NCI-H748 (cell line): ENCODE results near the gene METRN.
"Not testable (repeated sequence)": the region's sequence is repeated elsewhere in the genome, so short reads cannot be mapped to it uniquely, and the experiment has no call there.

Experiments used
- DNase-seq: peaks from one replicate; lab custom pipeline; 2025; ENCODE audit not compliant: unreplicated experiment; lab: John Stamatoyannopoulos, UW

Gene METRN

DNA sequence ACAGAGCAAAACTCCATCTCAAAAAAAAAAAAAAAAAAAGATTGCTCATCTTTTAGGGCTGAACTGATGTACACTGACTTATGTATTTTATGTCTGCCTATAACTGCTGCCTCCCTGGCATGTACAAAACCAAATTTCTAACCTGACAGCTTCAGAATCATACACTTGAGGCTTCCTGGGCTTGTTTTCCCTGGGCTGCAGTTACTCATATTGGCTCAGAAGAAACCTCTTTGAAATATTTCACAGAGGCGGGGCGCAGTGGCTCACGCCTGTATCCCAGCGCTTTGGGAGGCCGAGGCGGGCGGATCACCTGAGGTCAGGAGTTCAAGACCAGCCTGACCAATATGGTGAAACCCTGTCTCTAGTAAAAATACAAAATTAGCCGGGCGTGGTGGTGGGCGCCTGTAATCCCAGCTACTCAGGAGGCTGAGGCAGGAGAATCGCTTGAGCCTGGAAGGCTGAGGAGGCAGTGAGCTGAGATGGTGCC is 39.2 kb downstream of the METRN start:
- DNase-seq = not testable (repeated sequence)

DNA sequence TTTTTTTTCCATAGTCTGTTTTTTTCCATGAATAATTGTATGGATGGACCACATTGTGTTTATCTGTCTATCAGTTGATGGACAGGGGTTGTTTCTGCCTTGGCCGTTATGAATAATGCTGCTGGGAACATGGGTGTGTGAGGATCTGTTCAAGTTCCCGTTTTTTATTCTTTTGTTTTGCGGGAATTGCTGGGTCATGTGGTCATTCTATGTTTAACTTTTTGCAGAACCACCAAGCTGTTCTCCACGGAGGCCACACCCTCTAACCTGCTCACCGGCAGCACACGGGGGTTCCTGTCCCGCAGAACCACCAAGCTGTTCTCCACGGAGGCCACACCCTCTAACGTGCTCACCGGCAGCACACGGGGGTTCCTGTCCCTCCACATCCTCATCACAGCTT is 39.7 kb downstream of the METRN start:
- DNase-seq = no peak

- no peak for DNase-seq
Measured at GRCh38 chr16:756428-756827, 41.5 kb downstream of the METRN start.

DNA sequence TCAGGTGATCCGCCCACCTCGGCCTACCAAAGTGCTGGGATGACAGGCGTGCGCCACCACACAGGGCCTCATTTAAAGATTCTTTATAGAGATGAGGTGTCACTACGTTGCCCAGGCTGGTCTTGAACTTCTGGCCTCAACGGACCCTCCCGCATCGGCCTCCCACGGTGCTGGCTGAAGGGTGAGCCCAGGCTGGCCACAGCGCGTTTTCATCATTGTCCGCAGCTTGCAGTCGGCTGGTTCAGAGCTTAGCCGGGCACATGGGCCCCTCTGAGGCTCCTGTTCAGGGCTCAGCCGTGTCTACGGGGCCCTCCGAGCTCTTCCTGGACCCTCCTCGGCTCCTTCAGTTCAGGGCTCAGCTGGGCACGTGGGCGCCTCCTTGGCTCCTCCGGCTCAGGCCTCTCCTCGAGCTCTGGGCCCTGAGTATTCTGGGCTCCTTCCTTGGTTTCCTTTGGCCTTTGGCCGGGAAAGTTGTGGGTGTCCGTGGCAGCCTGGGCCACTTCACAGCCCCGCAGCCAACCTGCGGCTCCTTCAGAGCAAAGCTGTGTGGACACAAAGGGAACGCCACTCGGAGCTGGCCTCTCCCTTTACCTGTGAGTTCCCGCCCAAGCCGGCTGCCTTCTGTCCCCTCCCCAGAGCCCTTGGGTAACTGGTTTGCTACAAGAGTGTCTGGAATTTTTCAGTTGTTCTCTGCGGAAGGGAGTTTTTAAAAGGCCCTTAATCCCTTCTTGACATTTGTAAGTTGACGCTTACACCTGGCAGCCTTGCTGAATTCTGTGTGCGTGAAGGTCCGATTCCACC is 44.4 kb downstream of the METRN start:
- no peak for DNase-seq

DNA sequence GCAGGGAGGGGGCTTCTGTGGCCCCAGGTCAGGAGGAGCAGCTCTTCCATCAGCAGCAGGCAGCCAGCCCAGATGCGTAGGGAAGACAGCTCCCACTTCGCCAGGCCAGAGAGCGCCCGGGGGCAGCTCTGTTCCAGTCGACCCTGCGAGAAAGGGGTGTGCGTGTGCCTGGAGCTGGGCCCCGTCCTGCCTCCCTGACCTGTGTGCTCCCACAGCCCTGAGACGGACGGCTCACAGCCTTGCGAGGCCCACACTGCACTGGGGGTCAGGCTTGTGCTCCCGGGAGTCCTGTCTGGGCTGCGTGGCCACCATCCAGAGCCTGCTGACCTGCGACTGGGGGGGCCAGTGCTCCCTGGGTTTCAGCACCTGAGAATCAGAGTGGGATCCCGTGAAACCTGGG is 45.1 kb downstream of the METRN start:
- DNase-seq = no peak

DNA sequence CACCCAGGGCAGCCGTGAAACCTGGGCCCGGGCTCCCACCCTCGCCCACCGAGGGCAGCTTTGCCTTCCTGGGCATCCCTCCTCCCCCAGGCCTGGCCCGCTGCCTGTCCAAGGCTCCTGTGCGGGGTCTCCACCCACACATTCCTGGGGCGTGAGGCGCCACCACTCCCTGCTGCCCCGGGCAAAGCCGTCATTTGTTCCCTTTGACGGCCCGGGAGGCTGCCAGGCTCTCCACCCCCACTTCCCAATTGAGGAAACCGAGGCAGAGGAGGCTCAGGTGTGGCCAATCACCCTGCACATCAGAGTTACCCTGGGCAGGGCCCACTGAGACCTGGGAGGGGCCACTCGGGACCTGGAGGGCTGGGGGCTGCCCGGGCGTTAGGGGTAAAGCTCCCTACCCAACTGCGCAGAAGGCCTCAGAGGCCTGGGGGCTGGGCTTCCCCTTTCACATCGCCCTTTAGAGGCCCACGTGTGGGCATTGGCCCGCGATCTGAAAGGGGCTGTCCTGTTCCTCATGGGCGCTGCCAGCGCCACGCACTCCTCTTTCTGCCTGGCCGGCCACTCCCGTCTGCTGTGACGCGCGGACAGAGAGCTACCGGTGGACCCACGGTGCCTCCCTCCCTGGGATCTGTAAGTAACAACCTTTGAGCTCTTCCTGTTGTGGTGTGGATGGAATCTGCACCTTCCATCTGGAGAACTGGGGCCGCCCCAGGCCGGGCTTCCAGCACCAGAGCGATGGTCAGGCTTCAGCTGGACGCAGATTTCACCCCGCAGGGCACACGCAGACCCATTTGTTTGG is 45.8 kb downstream of the METRN start, which contains the start of gene MSLN:
Gene MSLN, plus strand, starts transcription at position 190 of the 799 bp plus-strand sequence. CDS start 1,947 bp downstream, outside the sequence.
- no peak for DNase-seq

DNA sequence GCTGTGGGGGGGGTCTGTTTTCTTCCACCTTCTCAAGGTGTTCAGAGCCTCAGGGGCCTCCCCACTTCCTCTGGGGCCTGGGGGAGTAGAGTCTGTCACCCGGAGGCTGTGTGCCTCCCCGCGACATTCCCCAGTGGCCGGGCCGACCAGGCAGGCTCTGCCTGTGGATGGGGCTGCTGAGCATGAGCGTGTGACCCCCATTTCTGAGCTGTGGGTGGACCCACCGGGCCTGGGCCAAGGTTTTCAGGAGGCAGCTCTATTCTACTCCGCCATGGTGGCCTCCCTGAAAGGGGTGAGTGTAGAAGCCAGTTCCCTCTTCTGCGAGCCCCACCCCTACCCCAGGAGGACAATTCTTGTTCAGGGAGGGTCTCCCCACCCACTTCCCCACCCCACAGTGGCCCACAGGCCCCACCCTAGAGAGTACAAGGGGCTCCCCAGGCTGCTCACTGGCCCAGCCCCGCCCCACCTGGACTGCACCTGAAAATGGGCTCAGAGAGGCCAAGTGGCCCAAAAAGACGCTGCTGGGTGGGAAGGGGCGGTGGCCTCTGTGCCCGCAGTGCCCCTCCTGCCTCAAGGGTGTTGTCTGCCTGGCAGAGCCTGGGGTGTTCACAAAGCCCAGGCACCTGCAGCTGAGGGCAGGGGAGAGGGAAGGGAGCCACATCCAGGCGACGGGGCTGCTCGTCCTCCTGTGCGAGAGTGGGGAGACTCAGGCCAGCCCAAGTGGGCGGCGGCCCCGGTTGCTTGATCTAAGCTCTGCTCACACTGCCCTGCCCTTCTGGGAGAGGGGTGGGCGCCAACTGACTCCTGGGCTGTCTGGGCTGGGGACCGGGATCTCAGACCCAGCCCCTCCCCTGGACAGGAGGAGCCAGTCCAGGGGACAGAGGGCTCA is 47.0 kb downstream of the METRN start:
- DNase-seq = no peak

DNA sequence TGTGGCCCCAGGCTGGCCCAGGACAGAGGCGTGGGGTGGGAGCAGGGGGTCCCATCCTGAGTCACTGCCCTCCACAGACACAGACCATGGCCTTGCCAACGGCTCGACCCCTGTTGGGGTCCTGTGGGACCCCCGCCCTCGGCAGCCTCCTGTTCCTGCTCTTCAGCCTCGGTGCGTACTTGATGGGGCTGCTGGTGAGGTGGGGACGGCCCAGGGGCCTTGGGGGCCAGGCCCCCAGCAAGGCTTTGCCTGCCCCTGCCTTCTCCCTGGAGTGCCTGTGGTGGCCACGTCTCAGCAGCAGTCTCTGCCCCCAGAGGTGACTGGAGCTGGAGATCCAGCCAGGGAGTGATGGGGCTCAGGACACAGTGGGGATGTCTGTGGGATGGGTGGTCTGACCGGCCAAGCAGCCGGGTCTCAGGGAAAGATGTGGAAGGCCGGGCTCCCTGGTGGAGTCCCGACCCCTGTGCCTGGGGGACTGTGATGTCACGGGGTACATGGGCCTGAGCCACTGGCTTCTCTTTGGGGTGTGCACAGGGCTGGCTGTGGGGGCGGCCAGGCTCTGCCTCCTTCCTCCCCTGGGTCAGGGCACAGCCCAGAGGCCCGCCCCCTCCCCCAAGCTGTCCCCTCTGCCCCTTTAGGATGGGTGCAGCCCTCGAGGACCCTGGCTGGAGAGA is 47.8 kb downstream of the METRN start:
- no peak for DNase-seq

DNA sequence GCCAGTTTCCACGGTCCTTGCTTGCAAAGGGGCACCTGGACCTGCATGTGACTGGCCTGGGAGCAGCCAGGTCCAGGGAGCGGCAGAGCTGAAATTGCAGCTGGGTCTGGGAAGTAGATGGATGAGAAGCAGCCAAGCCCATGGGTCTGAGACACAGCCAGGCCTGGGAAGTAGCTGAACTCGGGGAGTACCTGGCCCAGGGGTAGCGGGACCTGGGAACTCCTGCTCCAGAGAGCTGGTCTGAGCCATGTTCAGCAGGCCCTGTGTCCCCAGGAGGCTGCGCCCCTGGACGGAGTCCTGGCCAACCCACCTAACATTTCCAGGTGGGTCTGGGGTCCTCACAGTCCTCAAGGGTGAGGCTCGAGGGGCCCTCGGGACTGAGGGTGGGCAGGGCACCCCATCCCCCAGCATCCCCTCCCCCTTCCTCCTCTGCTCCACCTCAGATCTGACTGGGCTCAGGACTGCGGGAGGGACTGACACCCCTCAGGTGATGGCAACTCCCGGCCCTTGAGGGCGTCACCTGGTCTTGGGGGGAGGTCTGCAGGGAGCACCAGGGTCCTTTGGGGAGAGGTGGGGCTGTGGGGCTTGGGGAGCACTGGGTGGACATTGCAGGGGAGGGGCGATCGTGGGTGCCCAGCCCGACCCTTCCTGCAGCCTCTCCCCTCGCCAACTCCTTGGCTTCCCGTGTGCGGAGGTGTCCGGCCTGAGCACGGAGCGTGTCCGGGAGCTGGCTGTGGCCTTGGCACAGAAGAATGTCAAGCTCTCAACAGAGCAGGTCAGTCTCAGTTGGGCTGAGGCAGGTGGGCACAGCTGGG is 48.7 kb downstream of the METRN start:
- no peak for DNase-seq

- no peak for DNase-seq
Measured at GRCh38 chr16:764184-764750, 49.3 kb downstream of the METRN start.

DNA sequence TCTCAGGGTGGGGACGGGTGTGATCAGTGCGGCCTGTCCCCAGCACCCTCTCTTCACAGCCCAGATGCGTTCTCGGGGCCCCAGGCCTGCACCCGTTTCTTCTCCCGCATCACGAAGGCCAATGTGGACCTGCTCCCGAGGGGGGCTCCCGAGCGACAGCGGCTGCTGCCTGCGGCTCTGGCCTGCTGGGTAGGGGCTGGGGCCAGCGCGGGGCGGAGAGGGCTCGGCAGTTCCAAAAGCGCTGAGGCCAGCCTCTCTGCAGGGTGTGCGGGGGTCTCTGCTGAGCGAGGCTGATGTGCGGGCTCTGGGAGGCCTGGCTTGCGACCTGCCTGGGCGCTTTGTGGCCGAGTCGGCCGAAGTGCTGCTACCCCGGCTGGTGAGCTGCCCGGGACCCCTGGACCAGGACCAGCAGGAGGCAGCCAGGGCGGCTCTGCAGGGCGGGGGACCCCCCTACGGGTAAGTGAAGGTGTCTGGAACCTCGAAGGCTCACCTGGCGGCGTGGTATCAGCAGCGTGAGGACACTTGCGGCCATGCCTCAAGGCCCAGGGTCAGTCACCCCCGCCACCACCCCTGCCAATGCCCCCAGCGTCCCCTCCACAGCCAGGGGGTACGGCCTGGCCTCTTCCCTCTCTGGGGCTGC is 50.0 kb downstream of the METRN start:
- no peak for DNase-seq

DNA sequence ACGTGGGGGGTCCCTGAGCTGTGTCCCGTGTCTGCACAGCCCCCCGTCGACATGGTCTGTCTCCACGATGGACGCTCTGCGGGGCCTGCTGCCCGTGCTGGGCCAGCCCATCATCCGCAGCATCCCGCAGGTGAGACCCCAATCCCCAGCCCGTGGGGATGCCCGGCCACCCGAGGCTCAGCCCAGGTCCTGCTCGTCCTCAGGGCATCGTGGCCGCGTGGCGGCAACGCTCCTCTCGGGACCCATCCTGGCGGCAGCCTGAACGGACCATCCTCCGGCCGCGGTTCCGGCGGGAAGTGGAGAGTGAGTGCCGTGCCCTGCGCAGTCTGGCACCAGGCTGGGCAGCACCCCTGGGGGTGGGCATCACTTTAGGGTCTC is 50.6 kb downstream of the METRN start:
- DNase-seq = no peak

- no peak for DNase-seq
Measured at GRCh38 chr16:766008-766819, 51.3 kb downstream of the METRN start.

- DNase-seq = no peak
Measured at GRCh38 chr16:766820-767640, 52.1 kb downstream of the METRN start.

DNA sequence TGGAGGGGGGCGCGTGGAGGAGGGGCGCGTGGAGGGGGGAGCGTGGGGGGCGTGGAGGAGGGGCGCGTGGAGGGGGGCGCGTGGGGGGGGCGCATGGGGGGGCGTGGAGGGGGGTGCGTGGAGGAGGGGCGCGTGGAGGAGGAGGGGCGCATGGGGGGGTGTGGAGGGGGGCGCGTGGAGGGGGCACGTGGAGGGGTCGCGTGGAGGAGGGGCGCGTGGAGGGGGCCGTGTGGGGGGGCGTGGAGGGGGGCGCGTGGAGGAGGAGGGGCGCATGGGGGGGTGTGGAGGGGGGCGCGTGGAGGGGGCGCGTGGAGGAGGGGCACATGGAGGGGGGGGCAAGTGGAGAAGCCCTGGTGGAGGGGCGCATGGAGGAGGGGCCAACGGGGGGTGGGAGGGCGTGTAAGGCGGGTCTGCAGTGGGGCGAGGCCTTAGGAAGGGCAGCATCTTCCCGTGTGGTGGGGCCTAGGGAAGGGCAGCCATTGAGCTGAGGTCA is 52.9 kb downstream of the METRN start:
- no peak for DNase-seq

DNA sequence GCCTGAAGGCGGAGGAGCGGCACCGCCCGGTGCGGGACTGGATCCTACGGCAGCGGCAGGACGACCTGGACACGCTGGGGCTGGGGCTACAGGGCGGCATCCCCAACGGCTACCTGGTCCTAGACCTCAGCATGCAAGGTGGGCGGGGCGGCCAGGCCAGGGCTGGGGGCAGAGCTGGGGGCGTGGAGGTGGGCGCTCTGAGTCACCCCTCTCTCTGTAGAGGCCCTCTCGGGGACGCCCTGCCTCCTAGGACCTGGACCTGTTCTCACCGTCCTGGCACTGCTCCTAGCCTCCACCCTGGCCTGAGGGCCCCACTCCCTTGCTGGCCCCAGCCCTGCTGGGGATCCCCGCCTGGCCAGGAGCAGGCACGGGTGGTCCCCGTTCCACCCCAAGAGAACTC is 53.5 kb downstream of the METRN start:
- DNase-seq = no peak
